Colon (tissue), 2 donors: Measurements from ENCODE around the gene KAZN.

Experiments used
- FAIRE-seq: peaks from 2 replicates; lab custom pipeline; 2012; peaks lifted over from hg19 to GRCh38; lab: Jason Lieb, UNC
- donor health status: control.
- donor health status: control.

The KAZN gene

GRCh38 chr1:14800014-14800413, 201.5 kb downstream of the KAZN start:
- FAIRE-seq = no peak

DNA sequence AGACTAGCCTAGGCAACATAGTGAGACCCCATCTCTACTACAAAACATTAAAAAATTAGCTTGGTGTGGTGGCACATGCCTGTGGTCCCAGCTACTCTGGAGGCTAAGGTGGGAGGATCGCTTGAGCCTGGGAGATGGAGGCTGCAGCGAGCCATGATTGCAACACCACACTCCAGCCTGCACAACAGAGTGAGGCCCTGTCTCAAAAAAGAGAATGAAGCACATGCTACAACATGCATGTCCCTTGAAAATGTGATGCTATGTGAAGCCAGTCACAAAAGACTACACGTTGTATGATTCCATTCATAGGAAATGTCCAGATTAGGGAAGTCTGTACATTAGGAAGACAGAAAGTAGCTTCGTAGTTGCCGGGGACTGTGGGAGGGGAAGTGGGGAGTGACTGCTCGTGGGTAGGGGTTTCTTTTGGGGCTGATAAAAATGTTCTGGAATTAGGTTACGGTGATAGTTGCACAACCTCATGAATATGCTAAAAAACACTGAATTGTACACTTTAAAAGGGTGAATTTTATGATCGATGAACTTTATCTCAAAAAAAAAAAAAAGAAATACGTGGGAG, 202.1 kb downstream of the KAZN start:
- FAIRE-seq = no peak

- FAIRE-seq = no peak
Observed at GRCh38 chr1:14803002-14803789, 204.7 kb downstream of the KAZN start.

DNA sequence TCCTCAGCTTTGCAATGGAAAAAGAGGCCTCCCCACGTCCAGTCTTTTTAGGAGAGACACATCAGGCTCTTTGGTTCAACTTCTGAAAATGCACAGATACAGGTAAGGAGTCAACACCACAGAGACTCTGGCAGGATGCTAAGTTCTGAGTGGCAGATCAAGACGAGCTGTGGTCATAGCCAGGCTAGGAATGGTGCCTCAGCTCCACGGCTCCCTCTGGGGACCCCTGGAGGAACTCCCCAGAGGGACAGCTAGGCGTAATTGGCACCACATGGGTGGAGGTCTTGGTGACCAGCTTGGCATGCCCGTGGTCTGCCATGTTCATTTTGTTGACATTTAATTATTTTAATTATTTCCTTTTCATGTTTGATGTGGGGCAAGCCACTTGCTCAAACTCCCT, 206.1 kb downstream of the KAZN start:
- FAIRE-seq = no peak

GRCh38 chr1:14806772-14807171, 208.3 kb downstream of the KAZN start:
- FAIRE-seq = no peak

- FAIRE-seq = no peak
Observed at GRCh38 chr1:14808768-14809167, 210.3 kb downstream of the KAZN start.

DNA sequence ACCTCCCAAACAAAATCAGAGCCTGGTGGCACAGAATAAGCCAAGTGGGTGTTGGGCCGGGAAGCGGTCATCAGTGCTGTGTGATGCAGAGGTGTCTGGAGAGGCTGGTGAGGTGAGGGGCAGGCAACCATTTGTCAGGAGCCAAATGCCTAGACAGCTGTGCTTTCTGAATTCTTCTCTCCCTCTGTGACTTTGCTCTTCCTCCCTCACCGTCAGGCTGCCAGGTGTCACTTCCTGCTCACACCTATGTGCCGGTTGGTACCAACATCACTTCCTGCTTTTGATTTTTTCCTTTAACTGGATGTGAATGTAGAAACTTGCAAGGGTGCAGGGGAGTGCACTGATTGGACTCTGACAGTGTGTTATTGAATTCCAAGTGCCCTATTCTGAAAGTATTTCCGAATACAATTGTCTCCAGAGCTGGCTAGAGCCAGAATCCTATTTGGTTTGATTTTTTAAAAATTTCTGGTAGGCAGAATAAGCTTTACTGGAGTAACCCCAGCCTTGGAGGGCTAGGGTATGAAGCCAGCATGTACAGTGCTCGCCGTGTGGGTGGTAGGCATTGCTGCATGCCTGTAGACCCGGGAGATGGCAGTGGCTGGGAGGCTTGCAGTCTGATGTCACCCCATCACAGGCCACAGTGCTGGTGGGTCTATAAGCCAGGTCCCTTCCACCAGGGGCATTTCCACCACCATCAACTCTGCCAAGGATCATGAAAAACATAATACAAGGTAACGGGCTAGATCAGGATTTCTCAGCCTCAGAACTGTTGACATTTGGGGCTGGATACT, 210.9 kb downstream of the KAZN start:
- no peak for FAIRE-seq

DNA sequence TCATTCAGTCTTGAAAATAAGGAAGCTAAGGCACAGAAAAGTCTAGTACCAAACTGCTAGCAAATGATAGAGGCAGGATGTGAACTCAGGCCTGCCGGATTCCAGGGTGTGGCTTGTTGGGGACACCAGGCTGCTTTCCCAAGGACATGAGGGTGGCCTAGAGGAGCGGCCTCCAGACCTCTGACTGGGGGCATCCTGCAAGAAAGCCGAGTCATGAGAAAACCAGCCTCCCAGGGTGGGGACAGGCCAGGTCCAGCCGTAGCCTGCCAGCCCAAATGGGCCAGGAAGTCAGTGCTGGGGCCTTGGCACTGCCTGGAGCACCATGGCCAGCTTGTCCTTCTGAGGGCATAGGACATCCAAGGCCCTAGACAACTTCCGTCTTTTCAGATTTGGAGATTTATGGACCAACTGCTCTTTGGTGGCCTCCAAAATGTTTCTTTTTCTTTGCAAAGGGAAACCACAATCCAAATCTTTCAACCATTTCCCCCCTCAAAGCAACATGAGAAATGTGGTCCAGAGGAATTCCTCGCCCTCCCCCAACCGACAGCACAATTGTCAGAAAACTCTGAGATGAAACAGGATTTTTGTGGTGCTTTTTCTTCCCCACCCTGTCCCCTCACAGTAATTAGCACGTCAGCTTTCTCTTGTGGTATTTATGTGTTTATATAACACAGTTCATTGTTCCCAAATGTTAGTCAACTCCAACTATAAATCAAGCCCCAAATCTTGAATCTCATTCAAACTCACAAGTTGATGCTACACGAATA, 212.3 kb downstream of the KAZN start:
- no peak for FAIRE-seq

DNA sequence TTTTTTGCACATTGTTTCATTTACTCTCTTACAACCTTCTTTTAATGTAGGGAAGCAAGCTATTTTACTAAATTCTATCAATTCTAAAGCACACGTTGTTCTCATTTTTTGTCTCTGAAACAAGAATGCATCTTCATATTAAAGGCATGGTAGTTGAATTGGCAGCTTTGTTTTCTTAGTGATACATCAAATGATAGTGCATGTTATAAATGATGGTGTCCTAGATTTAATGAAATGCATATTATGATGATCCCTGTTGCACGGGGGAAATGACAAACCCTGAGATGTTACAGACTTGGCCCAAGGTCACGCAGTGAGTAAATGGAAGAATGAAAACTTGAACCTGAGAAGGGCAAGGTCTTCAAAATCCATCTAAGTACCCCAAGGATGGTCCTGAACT, 213.1 kb downstream of the KAZN start:
- no peak for FAIRE-seq

DNA sequence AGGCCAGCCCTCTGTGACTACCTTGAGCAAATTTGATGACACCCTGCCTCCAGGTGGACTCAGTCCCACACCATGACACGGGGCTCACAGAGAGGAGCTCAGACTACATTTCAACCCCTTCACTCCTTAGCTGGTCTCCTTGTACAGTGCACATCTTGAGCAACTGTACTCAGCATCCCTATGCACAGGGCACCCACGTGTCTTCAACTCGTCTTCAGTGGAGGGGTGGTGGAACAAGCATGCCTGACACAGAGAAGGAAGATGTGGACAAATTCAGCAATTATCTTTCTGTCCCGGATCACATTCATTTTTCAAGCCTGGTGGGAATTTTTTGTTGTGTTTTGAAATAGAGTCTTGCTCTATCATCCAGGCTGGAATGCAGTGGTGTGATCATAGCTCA, 213.7 kb downstream of the KAZN start:
- no peak for FAIRE-seq

- FAIRE-seq = no peak
Observed at GRCh38 chr1:14815175-14815877, 216.8 kb downstream of the KAZN start.

DNA sequence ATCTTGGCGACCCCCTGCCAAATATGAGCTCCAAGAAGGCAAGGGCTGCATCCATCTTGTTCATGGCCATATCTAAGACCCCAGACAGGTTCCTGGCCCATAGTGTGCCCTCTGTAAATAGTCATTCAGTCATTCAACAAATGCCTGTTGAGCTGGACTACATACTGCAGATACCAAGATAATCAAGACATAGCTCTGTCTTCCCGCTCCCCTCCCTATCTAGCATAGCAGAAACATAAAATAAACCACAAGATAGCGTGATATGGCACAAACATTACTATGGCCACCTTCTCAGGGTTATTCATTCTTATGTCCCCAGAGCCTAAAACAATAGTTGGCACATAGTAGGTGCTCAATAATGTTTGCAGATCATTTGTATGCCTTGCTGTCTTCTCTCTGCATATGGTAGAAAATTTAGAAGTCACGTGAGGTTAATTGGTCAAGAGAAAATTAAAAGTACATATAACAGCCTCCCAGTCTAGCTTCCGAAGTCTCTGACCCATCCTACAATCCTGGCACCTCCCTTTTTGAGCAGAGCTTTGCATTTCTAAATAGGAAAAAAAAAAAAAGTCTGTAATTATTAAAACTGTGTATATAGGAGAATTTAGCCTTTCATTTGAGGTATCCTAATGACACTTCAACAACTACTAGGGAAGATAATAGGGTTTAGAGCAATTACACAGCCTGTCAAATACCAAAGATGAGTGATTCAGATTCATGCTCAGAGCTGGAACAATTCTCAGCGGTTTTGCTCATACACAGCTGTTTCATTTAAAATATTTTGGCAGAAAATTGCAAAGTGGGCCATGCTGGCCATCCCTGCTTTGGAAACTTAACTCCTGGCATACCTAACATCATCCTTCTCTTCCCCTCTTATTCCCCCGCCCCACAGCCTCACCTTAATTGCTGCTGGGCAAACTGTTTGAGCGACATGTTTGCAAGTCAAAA, 219.0 kb downstream of the KAZN start:
- FAIRE-seq = no peak

DNA sequence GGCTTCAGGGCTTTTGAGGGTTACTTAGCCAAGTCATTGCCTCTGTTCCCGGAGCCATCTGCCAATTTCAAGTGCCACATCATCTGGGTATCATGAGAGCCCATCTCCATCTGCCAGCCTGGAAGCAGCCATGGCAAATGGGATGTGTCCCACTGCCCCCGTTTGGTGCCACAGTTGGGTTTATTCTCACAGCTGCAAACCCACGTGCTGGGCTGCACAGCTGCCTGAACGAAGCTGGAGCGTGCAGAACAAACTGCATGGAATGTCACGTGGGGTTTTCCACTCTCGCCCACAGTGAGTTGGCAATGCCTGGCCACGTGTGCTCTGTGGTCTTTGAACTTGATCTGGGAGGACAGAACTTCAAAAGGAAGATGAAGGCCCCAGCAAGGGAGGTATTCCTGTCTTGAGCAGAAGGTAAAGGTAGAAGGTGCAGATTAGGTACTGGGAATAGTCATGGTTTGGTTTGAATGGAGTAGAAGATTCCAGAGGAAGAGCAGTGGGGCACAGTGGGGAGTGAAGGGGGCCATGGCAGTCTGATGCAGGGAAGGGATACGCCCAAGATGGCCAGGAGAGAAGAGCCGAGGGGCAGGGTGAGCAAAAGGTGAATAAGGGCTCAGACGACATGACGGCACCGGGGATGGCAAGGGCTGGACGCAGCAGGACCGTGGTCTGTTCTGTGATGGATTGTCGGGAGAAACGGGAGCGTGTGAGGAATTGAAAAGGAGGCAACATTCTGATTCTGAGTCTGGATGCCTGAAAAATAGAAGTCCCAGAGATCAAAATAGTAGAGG, 222.0 kb downstream of the KAZN start:
- FAIRE-seq = no peak

DNA sequence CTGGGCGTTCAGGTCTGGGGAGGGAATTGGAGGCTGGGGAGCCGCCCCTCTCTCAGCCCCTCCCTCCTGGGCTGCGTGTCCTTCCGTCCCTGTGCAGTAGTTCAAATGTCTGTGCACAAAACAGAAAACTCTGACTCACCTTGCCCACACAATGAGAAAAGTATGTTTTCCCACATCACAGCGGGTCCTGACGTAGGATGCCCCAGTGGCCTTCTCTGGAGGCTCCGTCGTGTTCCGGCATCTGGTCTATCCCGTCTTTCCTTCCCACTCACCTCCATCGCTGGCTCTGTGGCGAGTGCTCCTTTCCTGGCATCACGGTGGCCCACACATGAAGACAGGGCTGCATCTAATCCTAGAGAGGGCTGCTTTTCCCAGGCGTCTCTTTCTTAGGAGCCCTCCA, 224.0 kb downstream of the KAZN start:
- no peak for FAIRE-seq

- FAIRE-seq = no peak
Observed at GRCh38 chr1:14822996-14823395, 224.5 kb downstream of the KAZN start.

DNA sequence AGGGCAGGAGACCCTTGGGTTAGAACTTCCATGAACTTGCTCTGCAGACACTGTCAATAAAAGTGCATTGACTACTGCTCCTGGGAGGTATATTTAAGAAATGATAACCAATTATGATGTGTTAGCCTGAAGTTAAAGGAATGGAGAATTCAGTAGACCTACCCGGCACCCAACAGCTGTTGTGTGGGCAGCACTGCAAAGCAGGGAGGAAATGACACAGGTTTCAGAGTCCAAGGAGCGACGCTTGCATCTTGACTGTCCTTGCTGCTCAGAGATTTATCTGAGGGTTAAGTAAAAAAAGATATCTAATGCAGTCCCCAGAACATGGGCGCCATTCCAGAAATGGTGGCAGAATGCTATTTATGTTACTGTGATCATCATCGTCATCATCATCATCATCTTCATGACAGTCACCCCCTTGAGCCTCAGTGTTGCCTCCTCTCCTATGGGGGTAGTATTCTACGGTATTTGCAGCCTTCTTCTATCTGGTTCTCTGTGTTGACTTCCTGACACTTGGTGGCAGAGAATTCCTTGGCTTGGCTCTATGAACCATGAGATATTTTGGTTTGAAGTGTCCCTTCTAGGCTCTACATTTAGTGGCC, 225.9 kb downstream of the KAZN start:
- no peak for FAIRE-seq

GRCh38 chr1:14825396-14825795, 226.9 kb downstream of the KAZN start:
- FAIRE-seq = no peak

- no peak for FAIRE-seq
Observed at GRCh38 chr1:14826172-14826636, 227.7 kb downstream of the KAZN start.

- FAIRE-seq = no peak
Observed at GRCh38 chr1:14826731-14827326, 228.3 kb downstream of the KAZN start.
